ENCODE measurements around the gene SLC25A21.

The SLC25A21 gene

GRCh38 chr14:36653962-36654793 lies 518.2 kb downstream of the SLC25A21 start:
- Histone ChIP-seq H3K4ac (ENCODE audit: low read length) (no peak overlapping the region), H4K8ac (ENCODE audit: low read depth, low read length) (no peak overlapping the region), H2BK120ac (ENCODE audit: low read depth, low read length) (no peak overlapping the region), H3K79me1 (ENCODE audit: low read depth, low read length) (no peaks in the 10 kb centered on the region), H3K9ac (ENCODE audit: low read depth, low read length, poor library complexity) (no peak overlapping the region), H3K18ac (ENCODE audit: low read length) (no peak overlapping the region), H3K27ac (replicated peaks; ENCODE audit: low read length) (no peak overlapping the region), H3K23ac (ENCODE audit: low read depth, low read length, poor library complexity) (no peak overlapping the region), H2BK12ac (ENCODE audit: low read length) (no peak overlapping the region), H2BK5ac (ENCODE audit: low read length) (no peak overlapping the region), H2AK5ac (ENCODE audit: low read depth, low read length) (no peak overlapping the region), H2AFZ (ENCODE audit: low read length) (peak overlapping the region; percentile 51), H3K4me2 (ENCODE audit: insufficient read depth, low read length, poor library complexity, severe bottlenecking) (no peak overlapping the region), H3K36me3 (replicated peaks in 1 of 2; ENCODE audit: control insufficient read depth in 2 of 2, insufficient read depth in 2 of 2, low read length in 2 of 2) (no peaks in the 10 kb centered on the region), H3K4me3 (ENCODE audit: low read length in 2 of 2) (no peak overlapping the region), H3K27me3 (ENCODE audit: control insufficient read depth in 3 of 3, insufficient read depth in 3 of 3, low read depth in 1 of 3, low read length in 3 of 3) (peaks cover 47 to 100% (median 90%) of the 10 kb centered on the region in 3 experiments), H3K4me1 (ENCODE audit: control insufficient read depth in 2 of 2, insufficient read depth in 1 of 2, low read depth in 1 of 2, low read length in 2 of 2) (peaks cover 0 to 7% of the 10 kb centered on the region in 2 donors), H4K91ac (ENCODE audit: low read depth, low read length, poor library complexity) (no peak overlapping the region), H3K9me3 (replicated peaks in 1 of 2; ENCODE audit: control insufficient read depth in 2 of 2, insufficient read depth in 1 of 2, low read depth in 1 of 2, low read length in 2 of 2) (peaks cover 0 to 5% of the 10 kb centered on the region in 2 donors), H3K14ac (ENCODE audit: low read length) (no peak overlapping the region), H2BK15ac (ENCODE audit: low read length) (no peak overlapping the region)
- no CpG with 5 or more reads among the region's 31 CpGs for WGBS, 2 donors (ENCODE audit: extremely low coverage in 2 of 2, insufficient read length in 2 of 2, insufficient replicate concordance in 1 of 2)
- no peak for DNase-seq (ENCODE audit: low spot score)

GRCh38 chr14:36653413-36653812 lies 519.0 kb downstream of the SLC25A21 start:
- DNase-seq (ENCODE audit: low spot score), result no peak
- no peak overlapping the region for H3K4me2 ChIP-seq (ENCODE audit: insufficient read depth, low read length, poor library complexity, severe bottlenecking)
- no peak overlapping the region for H3K18ac ChIP-seq (ENCODE audit: low read length)
- H3K9ac ChIP-seq (ENCODE audit: low read depth, low read length, poor library complexity), result no peak overlapping the region
- peaks cover 0 to 5% of the 10 kb centered on the region in 2 donors for H3K9me3 ChIP-seq (replicated peaks in 1 of 2; ENCODE audit: control insufficient read depth in 2 of 2, insufficient read depth in 1 of 2, low read depth in 1 of 2, low read length in 2 of 2)
- peaks cover 41 to 100% (median 89%) of the 10 kb centered on the region in 3 experiments for H3K27me3 ChIP-seq (ENCODE audit: control insufficient read depth in 3 of 3, insufficient read depth in 3 of 3, low read depth in 1 of 3, low read length in 3 of 3)
- no peak overlapping the region for H3K27ac ChIP-seq (replicated peaks; ENCODE audit: low read length)
- no peak overlapping the region for H2BK5ac ChIP-seq (ENCODE audit: low read length)
- H2BK120ac ChIP-seq (ENCODE audit: low read depth, low read length), result no peak overlapping the region
- no peaks in the 10 kb centered on the region for H3K79me1 ChIP-seq (ENCODE audit: low read depth, low read length)
- H3K4ac ChIP-seq (ENCODE audit: low read length), result no peak overlapping the region
- H3K14ac ChIP-seq (ENCODE audit: low read length), result no peak overlapping the region
- no peak overlapping the region for H4K8ac ChIP-seq (ENCODE audit: low read depth, low read length)
- H4K91ac ChIP-seq (ENCODE audit: low read depth, low read length, poor library complexity), result no peak overlapping the region
- H2AFZ ChIP-seq (ENCODE audit: low read length), result no peak overlapping the region
- no peak overlapping the region for H3K23ac ChIP-seq (ENCODE audit: low read depth, low read length, poor library complexity)
- no peak overlapping the region for H2AK5ac ChIP-seq (ENCODE audit: low read depth, low read length)
- H2BK15ac ChIP-seq (ENCODE audit: low read length), result no peak overlapping the region
- no peak overlapping the region for H2BK12ac ChIP-seq (ENCODE audit: low read length)
- H3K4me1 ChIP-seq (ENCODE audit: control insufficient read depth in 2 of 2, insufficient read depth in 1 of 2, low read depth in 1 of 2, low read length in 2 of 2), result peaks cover under 1 to 7% of the 10 kb centered on the region in 2 donors
- no peak overlapping the region for H3K4me3 ChIP-seq (ENCODE audit: low read length in 2 of 2)
- H3K36me3 ChIP-seq (replicated peaks in 1 of 2; ENCODE audit: control insufficient read depth in 2 of 2, insufficient read depth in 2 of 2, low read length in 2 of 2), result no peaks in the 10 kb centered on the region
- WGBS, 2 donors (ENCODE audit: extremely low coverage in 2 of 2, insufficient read length in 2 of 2, insufficient replicate concordance in 1 of 2), result no CpG with 5 or more reads among the region's 3 CpGs

DNA sequence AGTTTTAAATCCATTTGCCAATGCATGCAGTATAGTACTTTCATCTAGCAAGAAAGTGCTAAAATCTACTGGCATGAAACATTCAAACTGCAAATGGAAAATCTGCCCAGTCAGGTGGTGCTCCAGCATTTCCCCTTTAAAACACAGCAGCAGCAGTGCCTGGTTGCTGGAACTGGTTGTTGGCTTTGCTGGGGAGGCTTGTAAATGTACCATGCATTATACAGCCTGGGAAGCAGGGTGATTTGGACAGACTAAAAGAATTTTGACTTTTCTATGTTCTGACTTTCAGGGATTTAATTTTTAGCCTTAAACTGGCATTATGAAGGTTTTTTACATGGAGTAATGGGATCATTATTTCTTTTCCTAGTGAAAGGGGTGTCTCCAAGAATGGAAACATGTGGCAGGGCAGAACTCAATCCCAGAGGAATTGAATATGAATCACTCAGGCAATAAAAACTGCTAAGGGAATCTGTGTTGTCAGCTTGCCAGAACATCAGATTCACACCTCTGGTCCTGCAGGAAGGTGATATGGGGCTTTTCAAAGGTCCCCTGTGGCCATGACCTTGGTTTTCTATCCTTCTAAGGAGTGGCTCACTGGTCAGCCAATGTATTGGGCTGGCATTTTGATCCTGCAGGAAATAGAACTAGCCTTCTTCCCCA lies 519.7 kb downstream of the SLC25A21 start:
- H3K4me1 ChIP-seq (ENCODE audit: control insufficient read depth in 2 of 2, insufficient read depth in 1 of 2, low read depth in 1 of 2, low read length in 2 of 2), result peaks cover 2 to 8% of the 10 kb centered on the region in 2 donors

More for the DNA sequence above, 519.7 kb downstream of the SLC25A21 start:
- Histone ChIP-seq H3K4me2 (ENCODE audit: insufficient read depth, low read length, poor library complexity, severe bottlenecking) (no peak overlapping the region), H2BK120ac (ENCODE audit: low read depth, low read length) (no peak overlapping the region), H3K14ac (ENCODE audit: low read length) (no peak overlapping the region), H2AK5ac (ENCODE audit: low read depth, low read length) (no peak overlapping the region), H2AFZ (ENCODE audit: low read length) (no peak overlapping the region), H3K4me3 (ENCODE audit: low read length in 2 of 2) (no peak overlapping the region), H3K79me1 (ENCODE audit: low read depth, low read length) (no peaks in the 10 kb centered on the region), H3K23ac (ENCODE audit: low read depth, low read length, poor library complexity) (no peak overlapping the region), H3K9me3 (replicated peaks in 1 of 2; ENCODE audit: control insufficient read depth in 2 of 2, insufficient read depth in 1 of 2, low read depth in 1 of 2, low read length in 2 of 2) (peaks cover 0 to 5% of the 10 kb centered on the region in 2 donors), H2BK15ac (ENCODE audit: low read length) (no peak overlapping the region), H4K91ac (ENCODE audit: low read depth, low read length, poor library complexity) (no peak overlapping the region), H2BK12ac (ENCODE audit: low read length) (no peak overlapping the region), H3K36me3 (replicated peaks in 1 of 2; ENCODE audit: control insufficient read depth in 2 of 2, insufficient read depth in 2 of 2, low read length in 2 of 2) (no peaks in the 10 kb centered on the region), H2BK5ac (ENCODE audit: low read length) (no peak overlapping the region), H3K27me3 (ENCODE audit: control insufficient read depth in 3 of 3, insufficient read depth in 3 of 3, low read depth in 1 of 3, low read length in 3 of 3) (peaks cover 39 to 100% (median 89%) of the 10 kb centered on the region in 3 experiments), H3K18ac (ENCODE audit: low read length) (no peak overlapping the region), H3K4ac (ENCODE audit: low read length) (no peak overlapping the region), H3K27ac (replicated peaks; ENCODE audit: low read length) (no peak overlapping the region), H4K8ac (ENCODE audit: low read depth, low read length) (no peak overlapping the region), H3K9ac (ENCODE audit: low read depth, low read length, poor library complexity) (no peak overlapping the region)
- no peak for DNase-seq (ENCODE audit: low spot score)

Data from neuronal stem cell (in vitro differentiated cells).